Lung (tissue), 16 donors: ENCODE results near the gene SLC5A10. TPM values are rescaled to one million over a fixed set of nuclear protein-coding genes. Genes with fewer than 3 reads are reported as not detected.

Experiments used
- ATAC-seq: fragments of 200-7000 bp; cut with Tn5 transposase; one replicate; pipeline ENCODE4 v1.9.1; 2020; ENCODE audit warnings: moderate number of reproducible peaks; ENCODE audit not compliant: insufficient read depth, low FRiP score
- DNase-seq, 3 donors: peaks; one replicate each; pipeline ENCODE4 v3.0.0-alpha.2; 2013 to 2017
- H3K27ac ChIP-seq, 2 donors: one replicate each; pipeline ENCODE4 v1.5.1; 2013; ENCODE audit warnings: mild to moderate bottlenecking in 2 of 2, moderate library complexity in 2 of 2, control low read depth in 1 of 2, inconsistent platforms in 1 of 2, low read depth in 1 of 2, low read length in 1 of 2
- H3K27me3 ChIP-seq, 3 donors: one replicate each; pipeline ENCODE4 v1.5.1; 2013; ENCODE audit warnings: low read length in 2 of 3; ENCODE audit not compliant: control insufficient read depth in 3 of 3, insufficient read depth in 3 of 3
- H3K36me3 ChIP-seq, 4 donors: one replicate each; pipeline ENCODE4 v1.5.1; 2013; ENCODE audit warnings: low read length in 4 of 4, mild to moderate bottlenecking in 1 of 4, moderate library complexity in 1 of 4; ENCODE audit not compliant: control insufficient read depth in 4 of 4, insufficient read depth in 4 of 4
- H3K4me1 ChIP-seq, 5 donors: one replicate each; pipeline ENCODE4 v1.5.1; 2013; ENCODE audit warnings: low read length in 5 of 5, mild to moderate bottlenecking in 2 of 5, moderate library complexity in 1 of 5; ENCODE audit not compliant: control insufficient read depth in 5 of 5, insufficient read depth in 5 of 5
- H3K4me3 ChIP-seq: one replicate; pipeline ENCODE4 v1.5.1; 2013; ENCODE audit warnings: mild to moderate bottlenecking, control low read depth, moderate library complexity
- H3K9ac ChIP-seq, 2 donors: one replicate each; pipeline ENCODE4 v1.5.1; 2013; ENCODE audit warnings: low read length in 2 of 2, control low read depth in 1 of 2; ENCODE audit not compliant: insufficient read depth in 1 of 2
- H3K9me3 ChIP-seq, 4 donors: one replicate each; pipeline ENCODE4 v1.5.1; 2013; ENCODE audit warnings: low read length in 3 of 4, mild to moderate bottlenecking in 1 of 4, moderate library complexity in 1 of 4; ENCODE audit not compliant: control insufficient read depth in 4 of 4, insufficient read depth in 3 of 4
- CTCF ChIP-seq: IDR thresholded peaks from 2 replicates; pipeline ENCODE4 v1.5.1; 2012; ENCODE audit warnings: mild to moderate bottlenecking; ENCODE audit errors: control extremely low read depth, extremely low read depth
- WGBS, 2 donors: extraction: QIAGEN DNeasy Blood & Tissue Kit; methylation state at CpG; one replicate each; pipeline ENCODE4 v1.1.7; 2013; 5-methylcytosine and 5-hydroxymethylcytosine counted together
- long read RNA-seq, 5 donors: transcript quantifications; one replicate each; lab custom pipeline, GENCODE V29; 2026
- polyA plus RNA-seq, 2 donors: library from polyadenylated mRNA; stranded (reverse); fragments of 200-250 nt; gene quantifications; one replicate each; pipeline ENCODE4 v1.2.1, GENCODE V29; 2013
- total RNA-seq, 2 donors: library from RNA; depleted of rRNA in 1 of 2; stranded (reverse); fragments of >200 nt in 1 of 2; gene quantifications; one replicate each; pipeline ENCODE4 v1.2.1, GENCODE V29; 2014 to 2021
- donor health status: control.
- donor health status: control.
- donor health status: Bipolar disorder and iron deficiency.
- donor health status: healthy.
- donor health status: DM: yes; HTN: yes; CAD: no.

The SLC5A10 gene
- total RNA-seq (under 1 TPM; 0.09 to 0.31 TPM), polyA plus RNA-seq (under 1 TPM; 0.21 to 0.22 TPM)
- long read RNA-seq, donor 1, result 0 reads
- long read RNA-seq, donor 2, result 0 reads
- long read RNA-seq, donor 3, result 0 reads
- long read RNA-seq, donor 4, result 0 reads
- long read RNA-seq, donor 5, result 0 reads

DNA sequence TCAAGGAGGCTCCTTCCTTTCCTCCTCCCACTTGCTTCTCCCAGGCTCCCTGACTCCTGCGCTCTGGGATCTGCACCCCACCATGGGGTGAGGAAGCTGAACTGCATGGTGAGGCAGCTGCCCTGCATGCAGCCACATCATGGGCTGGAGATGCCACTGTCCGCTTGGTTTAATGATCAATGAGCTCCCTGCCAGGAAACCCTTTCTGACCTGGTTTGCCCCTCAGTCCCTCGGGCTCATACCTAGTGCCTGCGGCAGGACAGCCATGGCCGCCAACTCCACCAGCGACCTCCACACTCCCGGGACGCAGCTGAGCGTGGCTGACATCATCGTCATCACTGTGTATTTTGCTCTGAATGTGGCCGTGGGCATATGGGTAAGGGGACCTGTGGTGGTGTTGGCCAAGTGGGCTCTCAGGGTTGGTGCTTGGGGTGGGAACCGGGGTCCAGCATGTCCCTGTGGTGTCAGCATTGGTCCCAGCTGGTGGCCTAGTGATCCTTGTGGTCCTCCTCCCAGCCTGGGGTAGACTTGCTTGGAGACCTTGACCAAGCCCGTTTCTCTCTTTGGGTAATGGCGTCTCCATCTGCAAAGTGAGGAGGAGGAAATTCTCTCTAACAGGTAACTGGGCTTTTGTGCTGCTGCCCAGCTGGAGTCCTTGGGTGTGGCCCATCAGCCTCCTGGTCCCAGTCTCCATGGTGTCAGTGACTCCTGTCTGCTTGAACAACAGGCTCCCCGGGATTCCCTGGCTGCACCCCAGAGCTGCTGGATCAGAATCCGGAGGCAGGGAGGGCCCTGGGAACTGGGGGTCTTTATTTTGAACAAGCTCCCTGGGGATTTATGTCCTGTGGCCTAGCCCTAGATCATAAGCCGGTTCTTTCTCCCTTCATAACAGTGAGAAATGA, at the start of gene SLC5A10:
SLC5A10 (plus strand) TSS at position 225 of the 902 bp plus-strand sequence; CDS start at position 266, 41 bp downstream.
- Histone ChIP-seq H3K4me3 (no peak within 1 kb of the TSS), H3K27me3 (no peaks in the 10 kb centered on the region), H3K36me3 (no peaks in the 10 kb centered on the region), H3K9ac (no peak within 1 kb of the TSS), H3K9me3 (no peaks in the 10 kb centered on the region), H3K4me1 (peaks cover 0 to 26% (median 9%) of the 10 kb centered on the region in 5 donors), H3K27ac (no peak within 1 kb of the TSS)
- WGBS, 2 donors, result 86 to 97% methylated on average over 16 to 17 of the region's 17 CpGs
- DNase-seq (no peak), ATAC-seq (no peak)
- no peak for TF ChIP-seq CTCF

DNA sequence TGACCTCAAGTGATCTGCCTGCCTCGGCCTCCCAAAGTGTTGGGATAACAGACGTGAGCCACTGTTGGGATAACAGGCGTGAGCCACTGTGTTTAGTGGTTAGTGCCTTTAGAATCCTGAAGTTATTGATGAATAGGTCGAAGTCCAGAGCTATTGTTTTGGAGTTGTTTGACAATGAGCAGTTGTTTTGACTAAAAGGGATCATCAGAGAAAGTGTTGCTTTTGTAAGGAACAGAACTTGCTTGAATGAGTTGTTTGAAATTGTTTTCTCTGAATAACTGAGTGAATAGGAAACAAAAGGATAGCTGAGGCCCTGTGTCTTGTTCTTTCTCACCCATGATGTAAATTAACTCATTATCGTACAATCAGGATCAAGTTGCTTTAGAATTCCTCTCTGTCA, 47.5 kb upstream of the SLC5A10 start:
- no peaks in the 10 kb centered on the region for H3K4me1 ChIP-seq
- no peaks in the 10 kb centered on the region for H3K9me3 ChIP-seq
- peaks cover 2 to 17% (median 14%) of the 10 kb centered on the region in 4 donors for H3K36me3 ChIP-seq
- no peak overlapping the region for H3K4me3 ChIP-seq
- DNase-seq (no peak), ATAC-seq (no peak)
- H3K9ac ChIP-seq, result no peak overlapping the region
- no peak overlapping the region for H3K27ac ChIP-seq
- no peak for TF ChIP-seq CTCF
- no peaks in the 10 kb centered on the region for H3K27me3 ChIP-seq
- 94 to 95% methylated on average over 5 of the region's 5 CpGs for WGBS, 2 donors

DNA sequence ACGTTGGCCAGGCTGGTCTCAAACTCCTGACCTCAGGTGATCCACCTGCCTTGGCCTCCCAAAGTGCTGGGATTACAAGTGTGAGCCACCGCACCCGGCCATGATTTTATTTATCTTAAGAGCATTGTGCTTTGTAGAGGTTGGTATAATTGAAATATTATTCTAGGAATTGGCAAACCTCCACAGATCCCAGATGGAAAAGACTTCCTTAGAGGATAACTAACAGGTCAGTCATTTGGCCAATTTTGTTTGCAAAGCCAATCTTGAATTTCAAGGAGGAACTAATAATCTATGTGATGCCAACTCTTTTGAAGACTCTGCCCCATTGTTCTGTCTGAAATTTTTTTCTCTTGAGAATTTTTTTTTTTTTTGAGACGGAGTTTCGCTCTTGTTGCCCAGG, 46.7 kb upstream of the SLC5A10 start:
- no peak overlapping the region for H3K9ac ChIP-seq
- H3K36me3 ChIP-seq, result peaks cover 2 to 17% (median 13%) of the 10 kb centered on the region in 4 donors
- H3K27me3 ChIP-seq, result no peaks in the 10 kb centered on the region
- H3K27ac ChIP-seq, result no peak overlapping the region
- H3K9me3 ChIP-seq, result no peaks in the 10 kb centered on the region
- WGBS, 2 donors, result 77 to 85% methylated on average over 5 of the region's 5 CpGs
- no peak for ATAC-seq
- H3K4me3 ChIP-seq, result no peak overlapping the region
- H3K4me1 ChIP-seq, result no peaks in the 10 kb centered on the region
- no peak for DNase-seq
- no peak for TF ChIP-seq CTCF
